A549 (cell line): Measurements from ENCODE around the gene CALHM3.

Experiments used
- BHLHE40 ChIP-seq: IDR thresholded peaks from 2 replicates; pipeline ENCODE4 v1.6.1; 2012; ENCODE audit warnings: low read depth, low read length, inconsistent platforms
- CEBPB ChIP-seq, 2 experiments: fragments of >200 bp in 1 of 2; sonication (Bioruptor Twin) in 1 of 2; formaldehyde crosslinking in 1 of 2; IDR thresholded peaks; 2 replicates each; pipeline ENCODE4 v1.6.1; 2012 to 2016
- ESRRA ChIP-seq: fragments of 150-350 bp; IDR thresholded peaks from 2 replicates; pipeline ENCODE4 v1.6.1; 2014; ENCODE audit warnings: mild to moderate bottlenecking, low read length, borderline replicate concordance
- NFE2L2 ChIP-seq: fragments of 150-350 bp; conservative IDR thresholded peaks from 2 replicates; pipeline ENCODE4 v1.6.1; 2014; ENCODE audit warnings: low read length
- POLR2A ChIP-seq: IDR thresholded peaks from 2 replicates; pipeline ENCODE4 v1.6.1; 2012; ENCODE audit warnings: mild to moderate bottlenecking, low read length
- RAD21 ChIP-seq, 2 experiments: fragments of >200 bp in 1 of 2; sonication (Bioruptor Twin) in 1 of 2; formaldehyde crosslinking in 1 of 2; IDR thresholded peaks in 1 of 2; conservative IDR thresholded peaks in 1 of 2; 2 replicates in 1 of 2; 3 replicates in 1 of 2; pipeline ENCODE4 v1.6.1; 2012 to 2018; ENCODE audit warnings: inconsistent platforms in 1 of 2
- TF ChIP-seq, protein P1 (sequence below): fragments of 250-450 bp; sonication (Bioruptor Pico); IDR thresholded peaks from 2 replicates; pipeline ENCODE4 v1.5.0; 2021; ENCODE audit warnings: mild to moderate bottlenecking, moderate library complexity, borderline replicate concordance

DNA sequence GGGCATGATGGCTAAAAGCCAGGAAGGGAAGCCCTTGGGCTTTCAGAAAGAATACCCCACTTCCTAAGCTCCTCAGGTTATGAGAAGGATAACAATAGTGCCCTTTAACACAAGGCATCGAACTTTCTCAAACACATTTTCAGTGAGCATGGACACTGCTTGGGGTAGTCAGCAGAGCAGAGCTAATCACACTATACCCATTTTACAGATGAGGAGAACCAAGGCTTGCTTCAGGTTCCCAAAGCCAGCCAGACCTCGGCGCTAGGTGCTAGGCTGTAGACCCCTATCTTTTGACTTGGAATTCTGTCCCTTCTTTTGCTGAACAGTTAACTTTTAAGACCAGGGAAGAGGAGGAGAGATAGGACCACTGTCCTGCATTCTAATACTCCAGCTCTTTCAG lies 16.3 kb upstream of the CALHM3 start:
- TF ChIP-seq RAD21 (conservative IDR thresholded peaks at IDR 0.05 in 1 of 2, IDR thresholded peaks at IDR 0.05 in 1 of 2) (no peak), ESRRA (no peak), CEBPB (IDR thresholded peaks at IDR 0.05) (no peak), BHLHE40 (no peak), NFE2L2 (no peak), POLR2A (no peak)
- TF ChIP-seq, protein P1, sequence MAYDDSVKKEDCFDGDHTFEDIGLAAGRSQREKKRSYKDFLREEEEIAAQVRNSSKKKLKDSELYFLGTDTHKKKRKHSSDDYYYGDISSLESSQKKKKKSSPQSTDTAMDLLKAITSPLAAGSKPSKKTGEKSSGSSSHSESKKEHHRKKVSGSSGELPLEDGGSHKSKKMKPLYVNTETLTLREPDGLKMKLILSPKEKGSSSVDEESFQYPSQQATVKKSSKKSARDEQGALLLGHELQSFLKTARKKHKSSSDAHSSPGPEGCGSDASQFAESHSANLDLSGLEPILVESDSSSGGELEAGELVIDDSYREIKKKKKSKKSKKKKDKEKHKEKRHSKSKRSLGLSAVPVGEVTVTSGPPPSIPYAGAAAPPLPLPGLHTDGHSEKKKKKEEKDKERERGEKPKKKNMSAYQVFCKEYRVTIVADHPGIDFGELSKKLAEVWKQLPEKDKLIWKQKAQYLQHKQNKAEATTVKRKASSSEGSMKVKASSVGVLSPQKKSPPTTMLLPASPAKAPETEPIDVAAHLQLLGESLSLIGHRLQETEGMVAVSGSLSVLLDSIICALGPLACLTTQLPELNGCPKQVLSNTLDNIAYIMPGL, result no peak
